PFSK-1 (cell line): ENCODE measurements around the gene TOPAZ1.

ENCODE experiments used
- POLR2AphosphoS5 ChIP-seq: IDR thresholded peaks from 2 replicates; pipeline ENCODE4 v1.6.1; 2012; ENCODE audit warnings: low read depth, mild to moderate bottlenecking, control low read depth, low read length, moderate library complexity
- REST ChIP-seq, 2 experiments: IDR thresholded peaks; 2 replicates each; pipeline versions ENCODE4 v1.6.1 to v1.8.0; 2011 to 2012; ENCODE audit warnings: low read depth in 2 of 2, low read length in 2 of 2, control low read depth in 1 of 2, inconsistent platforms in 1 of 2, mild to moderate bottlenecking in 1 of 2, moderate library complexity in 1 of 2; ENCODE audit not compliant: insufficient read depth in 1 of 2
- SIN3A ChIP-seq: IDR thresholded peaks from 2 replicates; pipeline ENCODE4 v1.6.1; 2012; ENCODE audit warnings: mild to moderate bottlenecking, low read length, moderate library complexity, borderline replicate concordance; ENCODE audit not compliant: insufficient read depth
- TAF1 ChIP-seq: IDR thresholded peaks from 2 replicates; pipeline ENCODE4 v1.6.1; 2012; ENCODE audit warnings: low read length, control low read depth, borderline replicate concordance; ENCODE audit not compliant: insufficient read depth

GRCh38 chr3:44340058-44340395 lies 98.3 kb downstream of the TOPAZ1 start:
- TF ChIP-seq REST (IDR thresholded peaks at IDR 0.05; ENCODE audit: insufficient read depth in 1 of 2, low read depth in 2 of 2, low read length in 2 of 2) = no peak
- TF ChIP-seq TAF1 = no peak
- TF ChIP-seq SIN3A = no peak
- TF ChIP-seq POLR2AphosphoS5 = no peak
